Activated CD4-positive, alpha-beta T cell treated with anti-CD3 and anti-CD28 coated beads, Interleukin-2, amount 50 U/mL, for 4 hours (primary cell): ENCODE results near the gene ZNF536.
"Not testable (repeated sequence)": the region's sequence is repeated elsewhere in the genome, so short reads cannot be mapped to it uniquely, and the experiment has no call there.

Experiments
- DNase-seq, 2 experiments: peaks; one replicate each; pipeline ENCODE4 v3.0.0-alpha.2; 2020

The ZNF536 gene

DNA sequence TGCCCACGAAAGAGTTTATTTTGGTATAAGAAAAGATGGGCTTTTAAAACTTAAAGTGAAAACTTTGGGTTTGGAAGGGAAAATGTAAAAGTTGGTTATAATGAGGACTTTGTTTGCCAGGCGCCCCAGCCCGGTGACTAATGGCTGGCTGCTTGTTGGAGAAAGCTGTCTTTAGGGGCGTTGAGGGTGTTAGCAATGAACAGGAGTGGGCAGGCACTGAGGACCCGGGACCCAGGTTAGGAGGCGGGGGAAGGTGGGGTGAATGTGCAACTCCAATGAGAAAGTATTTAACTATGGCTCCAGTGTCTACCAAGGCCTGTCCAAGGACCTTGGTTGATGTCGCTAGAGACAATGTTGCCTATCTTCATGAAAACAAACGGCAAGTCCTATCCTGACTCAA lies 118.6 kb downstream of the ZNF536 start:
- no peak for DNase-seq

DNA sequence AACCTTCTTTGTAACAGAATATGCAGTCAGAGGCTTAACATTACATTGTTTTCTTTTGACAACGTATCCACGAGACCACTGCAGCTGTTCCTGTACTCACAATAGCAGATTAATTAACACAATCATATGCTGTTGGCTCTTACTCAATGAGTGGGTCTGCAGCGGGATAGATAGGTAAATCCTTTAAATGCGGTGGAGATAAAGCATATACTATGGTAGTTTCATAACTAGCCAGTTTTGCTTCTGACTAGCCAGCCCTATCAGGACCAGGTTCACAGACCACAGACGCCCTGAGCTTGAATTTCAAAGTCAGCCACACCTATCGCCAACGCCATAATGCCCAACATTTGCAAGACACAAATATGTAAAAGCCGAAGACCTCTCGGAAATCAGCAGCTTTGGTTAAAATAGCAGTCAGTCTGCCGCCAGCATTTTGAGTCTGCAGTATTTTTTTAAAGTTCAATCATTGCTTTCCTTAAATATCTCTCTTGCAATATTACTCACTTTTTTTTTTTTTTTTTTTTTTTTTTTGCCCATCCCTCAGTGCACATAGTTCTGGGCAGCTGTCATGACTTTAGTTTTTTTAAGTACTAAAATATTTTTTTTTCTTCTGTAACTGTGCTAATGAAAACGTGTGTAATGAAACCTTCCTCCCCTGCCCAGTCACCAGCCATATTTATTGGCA lies 120.5 kb downstream of the ZNF536 start:
- no peak for DNase-seq

GRCh38 chr19:30497034-30497433 lies 124.8 kb downstream of the ZNF536 start:
- no peak for DNase-seq

GRCh38 chr19:30498085-30498484 lies 125.9 kb downstream of the ZNF536 start:
- DNase-seq = not testable (repeated sequence)

DNA sequence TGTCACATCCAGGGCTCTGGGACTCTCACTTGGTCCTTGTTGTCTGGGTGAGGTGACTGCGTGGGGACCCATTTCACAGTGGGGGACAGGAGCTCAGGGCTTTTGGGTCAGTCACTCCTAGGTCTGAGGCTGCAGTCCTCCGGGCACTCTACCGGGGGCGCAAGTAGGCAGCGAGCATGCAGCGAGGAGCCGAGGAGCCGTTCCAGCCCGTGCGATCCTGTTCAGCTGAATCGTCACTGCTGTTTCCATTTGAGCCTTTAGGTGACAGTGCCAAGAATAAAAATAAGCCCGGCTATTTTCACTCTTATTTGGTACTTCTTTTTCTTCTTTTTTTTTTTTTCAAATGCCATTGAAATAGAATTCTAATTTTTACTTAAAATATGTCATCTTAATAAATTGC lies 126.5 kb downstream of the ZNF536 start:
- DNase-seq = no peak

DNA sequence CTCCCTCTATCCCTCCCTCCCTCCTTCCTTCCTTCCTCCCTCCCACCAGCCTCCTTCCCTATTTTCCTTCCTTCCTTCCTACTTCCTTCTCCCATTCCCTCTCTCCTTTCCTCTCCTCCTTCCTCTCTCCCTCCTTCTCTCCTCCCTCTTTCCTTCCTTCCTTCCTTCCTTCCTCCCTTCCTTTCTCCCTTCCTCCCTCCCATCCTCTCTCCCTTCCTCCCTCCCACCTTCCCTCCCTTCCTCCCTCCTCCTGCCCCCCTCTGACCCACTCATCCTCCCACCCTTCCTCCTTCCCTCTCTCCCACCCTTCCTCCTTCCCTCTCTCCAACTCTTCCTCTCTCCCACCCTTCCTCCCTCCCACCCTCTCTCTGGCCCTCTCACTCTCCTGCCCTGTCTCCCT lies 132.1 kb downstream of the ZNF536 start:
- DNase-seq = no peak

- no peak for DNase-seq
Observed at GRCh38 chr19:30512176-30513081, 140.2 kb downstream of the ZNF536 start.

- DNase-seq = no peak
Observed at GRCh38 chr19:30513082-30513411, 140.9 kb downstream of the ZNF536 start.

DNA sequence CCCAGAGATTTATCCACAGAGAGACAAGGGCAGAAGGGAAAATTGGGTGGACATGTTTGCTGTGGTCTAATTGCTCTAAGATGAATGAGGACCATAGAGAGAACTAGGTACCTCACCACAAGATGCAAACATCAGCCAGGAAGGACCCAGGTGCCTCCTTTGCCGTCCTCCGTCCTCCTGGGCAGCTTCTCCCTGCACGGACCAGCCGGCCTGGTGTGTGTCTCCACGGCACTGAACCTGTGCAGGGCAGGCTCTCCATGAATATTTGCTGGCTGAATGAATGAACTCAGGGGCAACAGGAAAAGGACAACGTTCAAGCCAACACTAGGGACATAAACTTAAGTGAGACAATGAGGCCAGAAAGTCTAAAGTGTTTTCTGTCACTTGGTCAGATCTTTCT lies 143.9 kb downstream of the ZNF536 start:
- no peak for DNase-seq

- DNase-seq = no peak
Observed at GRCh38 chr19:30516531-30516930, 144.3 kb downstream of the ZNF536 start.

DNA sequence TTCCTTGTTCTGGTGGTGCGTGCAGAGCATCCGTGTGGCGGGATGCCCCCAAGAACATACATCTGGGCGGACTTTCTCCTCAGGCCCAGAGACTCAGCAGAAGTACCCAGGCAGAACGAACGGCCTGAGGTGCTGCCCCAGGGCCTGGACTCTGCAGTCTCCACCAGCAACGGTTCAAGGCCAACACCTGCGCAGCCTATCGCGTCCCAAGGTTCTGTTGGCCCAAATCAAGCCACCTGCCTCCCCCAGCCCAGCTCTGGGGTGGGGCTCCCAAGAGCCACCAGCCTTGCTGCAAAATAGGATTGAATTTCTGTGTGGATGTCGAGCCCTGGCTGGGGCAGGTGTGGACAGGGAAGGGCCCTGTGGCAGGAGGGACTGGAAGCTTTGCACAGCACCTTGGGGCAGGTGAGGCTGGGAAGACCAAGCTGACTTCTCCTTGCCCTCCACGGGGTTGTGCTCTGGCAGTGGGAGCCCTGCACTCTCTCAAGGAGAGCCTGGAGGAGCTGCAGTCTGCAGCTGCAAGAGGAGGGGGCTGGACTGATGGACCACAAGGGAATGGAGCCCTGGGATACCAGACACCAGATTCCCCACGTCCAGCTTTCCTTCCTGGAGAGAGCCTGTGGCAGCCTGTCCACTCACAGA lies 146.9 kb downstream of the ZNF536 start:
- no peak for DNase-seq

GRCh38 chr19:30519607-30520205 lies 147.5 kb downstream of the ZNF536 start:
- DNase-seq = no peak

GRCh38 chr19:30520735-30521479 lies 148.7 kb downstream of the ZNF536 start:
- no peak for DNase-seq

- DNase-seq = no peak
Observed at GRCh38 chr19:30521937-30522336, 149.8 kb downstream of the ZNF536 start.

DNA sequence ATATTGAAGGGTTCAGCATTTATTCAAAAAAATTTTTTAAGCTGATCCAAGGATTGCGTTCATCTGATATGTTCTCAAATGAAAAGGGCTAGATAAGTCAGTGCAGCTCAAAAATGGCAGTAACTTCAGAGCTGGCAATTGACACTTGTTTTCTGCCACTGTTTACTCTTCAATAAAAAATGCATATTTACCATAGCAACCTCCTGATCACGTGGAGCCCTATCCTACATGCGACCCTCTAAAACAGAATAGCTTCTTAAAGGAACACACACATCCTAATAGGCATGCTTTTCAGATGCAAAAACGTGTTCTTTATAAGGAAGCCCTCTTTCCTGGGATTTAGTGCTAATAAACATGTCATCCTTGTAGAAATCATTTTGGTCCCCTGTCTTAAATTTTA lies 150.2 kb downstream of the ZNF536 start:
- no peak for DNase-seq

DNA sequence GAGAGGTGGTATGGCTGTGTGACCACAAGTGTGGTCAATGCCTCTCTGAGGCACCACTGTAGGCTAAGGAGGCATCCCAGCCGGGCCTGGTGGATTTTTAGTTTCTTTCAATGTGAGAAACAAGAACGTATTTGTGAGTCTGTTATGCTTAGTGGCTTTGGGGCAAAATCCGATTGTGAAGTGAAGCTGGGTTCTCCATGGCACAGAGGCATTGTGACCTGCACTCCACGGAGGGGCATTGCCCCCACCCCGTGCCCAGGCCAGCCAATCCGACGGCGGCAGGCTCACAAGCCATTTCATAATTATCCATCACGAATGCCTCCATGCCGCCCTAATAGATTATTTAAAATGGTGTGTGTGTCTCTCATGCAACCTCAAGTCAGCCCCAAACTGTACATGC lies 151.6 kb downstream of the ZNF536 start:
- no peak for DNase-seq

DNA sequence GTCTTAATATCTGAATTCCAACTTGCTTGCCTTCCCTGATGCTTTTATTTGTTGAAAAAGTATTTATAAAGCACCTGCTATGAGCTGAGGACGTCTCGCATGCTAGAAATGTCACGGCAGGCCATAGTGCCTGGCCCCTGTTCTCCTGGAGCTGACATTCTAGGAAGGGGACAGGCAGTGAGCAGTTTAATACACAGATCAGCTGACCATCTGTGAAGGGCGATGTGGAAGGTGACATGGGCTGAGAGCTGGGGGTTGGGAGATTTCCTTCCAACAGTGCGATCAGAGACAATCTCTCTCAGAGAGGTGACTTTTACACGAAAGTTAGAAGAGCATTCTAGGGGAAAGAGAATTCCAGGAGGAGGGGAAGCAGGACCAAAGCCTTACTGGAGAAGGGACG lies 153.2 kb downstream of the ZNF536 start:
- DNase-seq = no peak

- DNase-seq = no peak
Observed at GRCh38 chr19:30528919-30529318, 156.7 kb downstream of the ZNF536 start.

DNA sequence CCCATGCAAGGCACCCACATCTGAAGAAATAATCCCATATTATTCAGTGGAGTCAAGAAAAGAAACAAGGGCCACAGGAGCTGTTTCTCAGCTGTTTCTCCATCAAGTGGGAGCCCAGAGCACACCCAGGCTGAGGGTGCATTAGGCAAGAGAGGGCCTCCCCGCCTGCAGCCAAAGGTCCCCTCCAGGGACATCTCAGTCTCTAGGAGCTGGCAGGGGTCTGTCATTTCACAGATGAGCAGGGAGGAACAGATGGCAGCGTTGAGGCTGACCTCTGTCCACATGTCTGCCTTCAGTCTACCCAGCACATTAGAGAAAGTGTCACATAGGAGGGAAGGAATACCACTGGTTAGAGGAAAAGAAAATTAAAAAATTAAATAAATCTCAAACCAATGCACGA lies 157.7 kb downstream of the ZNF536 start:
- DNase-seq = no peak

DNA sequence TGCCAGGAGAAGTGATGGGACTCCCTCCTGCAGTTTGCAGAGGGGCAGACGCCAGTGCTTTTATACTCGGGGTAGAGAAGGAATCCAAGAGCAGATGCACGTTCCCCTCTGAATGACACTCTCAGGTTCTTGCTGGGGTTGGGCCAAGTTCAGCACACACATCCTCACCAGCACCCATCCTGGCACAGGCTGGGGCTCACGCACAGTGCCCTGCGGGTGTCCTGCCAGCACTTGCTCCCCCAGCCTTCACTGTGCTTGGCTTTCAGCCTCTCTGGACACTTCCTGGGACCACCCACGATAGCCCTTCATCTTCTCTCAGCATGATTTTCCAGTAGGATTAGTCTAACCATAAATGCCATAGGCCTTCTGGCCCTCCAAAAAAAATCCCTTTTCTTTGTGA lies 158.6 kb downstream of the ZNF536 start:
- DNase-seq = no peak

DNA sequence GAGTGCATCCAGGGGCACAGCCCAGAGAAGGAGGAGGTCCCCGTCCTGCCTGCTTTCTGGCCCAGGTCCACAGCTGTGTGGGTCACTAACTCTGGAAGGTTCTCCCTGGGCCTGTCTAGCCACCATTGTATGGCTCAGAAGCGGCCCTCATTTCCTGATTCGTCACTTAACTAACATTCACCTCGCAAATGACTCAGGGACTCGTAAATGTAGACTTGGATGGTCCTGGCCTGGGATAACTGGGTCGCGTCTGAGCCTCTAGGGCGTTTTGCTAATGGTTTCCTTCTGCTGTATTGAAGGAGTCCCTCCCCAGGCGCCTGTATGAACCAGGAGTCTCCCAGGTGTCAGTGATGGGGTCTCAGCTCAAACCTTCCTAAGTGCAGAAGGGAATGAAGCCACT lies 162.8 kb downstream of the ZNF536 start:
- no peak for DNase-seq

DNA sequence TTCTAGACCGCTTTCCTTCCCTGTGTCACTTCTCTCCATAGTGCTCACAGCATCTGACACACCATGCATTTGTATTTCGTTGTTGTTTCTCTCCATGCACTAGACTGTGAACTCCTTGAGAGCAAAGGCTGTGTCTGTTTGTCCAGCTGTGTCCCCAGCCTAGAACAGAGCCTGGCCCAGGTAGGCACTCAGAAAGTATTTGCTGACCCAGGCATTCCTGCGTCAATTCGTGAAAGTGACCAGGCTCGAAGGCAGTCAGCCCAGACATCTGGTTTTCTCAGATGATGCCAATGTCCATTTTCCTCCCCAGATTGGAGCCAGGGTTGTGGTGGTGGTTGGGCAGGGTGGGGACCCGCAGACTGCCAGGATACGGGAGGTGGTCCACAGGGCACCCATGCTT lies 164.8 kb downstream of the ZNF536 start:
- DNase-seq = no peak

DNA sequence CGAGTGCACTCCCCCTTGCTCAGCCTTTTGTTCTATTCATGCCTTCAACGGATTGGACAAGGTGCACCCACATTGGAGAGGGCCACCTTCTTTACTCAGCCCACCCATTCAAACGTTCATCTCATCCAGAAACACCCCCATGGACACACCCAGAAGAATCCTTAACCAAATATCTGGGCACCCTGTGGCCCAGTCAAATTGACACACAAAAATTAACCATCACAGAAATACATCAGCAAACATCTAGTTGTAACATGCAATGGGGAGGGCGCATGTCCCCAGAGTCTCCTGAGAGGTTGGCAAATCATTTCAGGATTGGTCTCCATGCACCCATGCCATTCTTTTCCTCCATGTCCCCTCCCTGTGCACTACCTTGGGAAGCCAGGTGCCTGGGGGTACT lies 167.1 kb downstream of the ZNF536 start:
- no peak for DNase-seq
